ENCODE results near the gene MAVS. TPM values are rescaled to one million over a fixed set of nuclear protein-coding genes. Genes with fewer than 3 reads are reported as not detected.
A peak's percentile ranks its signal among the peaks of the same experiment; 100 is the strongest.

MAVS gene
- total and polyA plus RNA-seq, 4 donors: 13.2 to 39.6 (median 20.9) TPM

DNA sequence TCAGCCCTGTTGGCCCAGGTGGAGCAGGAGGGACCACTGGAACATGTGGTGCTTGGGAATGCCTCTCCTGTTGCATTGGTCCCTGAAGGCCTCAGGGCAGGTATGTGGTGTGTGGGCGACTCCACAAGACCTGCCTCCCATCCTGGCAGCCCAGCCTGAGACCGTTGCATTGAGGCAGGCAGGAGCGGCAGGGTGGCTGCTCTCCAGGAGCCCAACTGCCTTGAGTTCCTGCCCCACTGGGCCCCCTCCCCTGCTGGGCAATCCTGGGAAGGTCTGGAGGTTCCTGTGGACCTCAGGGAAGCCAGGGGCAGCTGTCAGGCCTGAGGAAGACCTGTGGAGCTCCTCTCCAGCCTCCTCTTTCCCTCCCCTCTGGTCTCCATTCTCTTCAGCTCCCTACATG, 19.8 kb downstream of the MAVS start:
- peaks cover 22 to 61% (median 44%) of the 10 kb centered on the region in 4 donors for H3K36me3 ChIP-seq (ENCODE audit: control insufficient read depth in 4 of 4, insufficient read depth in 4 of 4, low read length in 4 of 4)
- H3K9ac ChIP-seq (ENCODE audit: insufficient read depth in 1 of 2, low read length in 2 of 2): no peak overlapping the region
- no peak overlapping the region for H3K27ac ChIP-seq (ENCODE audit: low read depth in 1 of 2, low read length in 1 of 2)
- TF ChIP-seq, protein P1, sequence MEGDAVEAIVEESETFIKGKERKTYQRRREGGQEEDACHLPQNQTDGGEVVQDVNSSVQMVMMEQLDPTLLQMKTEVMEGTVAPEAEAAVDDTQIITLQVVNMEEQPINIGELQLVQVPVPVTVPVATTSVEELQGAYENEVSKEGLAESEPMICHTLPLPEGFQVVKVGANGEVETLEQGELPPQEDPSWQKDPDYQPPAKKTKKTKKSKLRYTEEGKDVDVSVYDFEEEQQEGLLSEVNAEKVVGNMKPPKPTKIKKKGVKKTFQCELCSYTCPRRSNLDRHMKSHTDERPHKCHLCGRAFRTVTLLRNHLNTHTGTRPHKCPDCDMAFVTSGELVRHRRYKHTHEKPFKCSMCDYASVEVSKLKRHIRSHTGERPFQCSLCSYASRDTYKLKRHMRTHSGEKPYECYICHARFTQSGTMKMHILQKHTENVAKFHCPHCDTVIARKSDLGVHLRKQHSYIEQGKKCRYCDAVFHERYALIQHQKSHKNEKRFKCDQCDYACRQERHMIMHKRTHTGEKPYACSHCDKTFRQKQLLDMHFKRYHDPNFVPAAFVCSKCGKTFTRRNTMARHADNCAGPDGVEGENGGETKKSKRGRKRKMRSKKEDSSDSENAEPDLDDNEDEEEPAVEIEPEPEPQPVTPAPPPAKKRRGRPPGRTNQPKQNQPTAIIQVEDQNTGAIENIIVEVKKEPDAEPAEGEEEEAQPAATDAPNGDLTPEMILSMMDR (IDR thresholded peaks at IDR 0.05; ENCODE audit: control extremely low read depth, extremely low read depth): no peak
- DNase-seq (no peak), ATAC-seq (ENCODE audit: insufficient read depth, low FRiP score) (no peak)
- WGBS, 2 donors: 84% methylated on average over 3 of the region's 3 CpGs
- peaks cover 0 to 4% (median 0%) of the 10 kb centered on the region in 5 donors for H3K4me1 ChIP-seq (ENCODE audit: control insufficient read depth in 5 of 5, insufficient read depth in 5 of 5, low read length in 5 of 5)
- no peaks in the 10 kb centered on the region for H3K27me3 ChIP-seq (ENCODE audit: control insufficient read depth in 3 of 3, insufficient read depth in 3 of 3, low read length in 2 of 3)
- H3K9me3 ChIP-seq (ENCODE audit: control insufficient read depth in 4 of 4, insufficient read depth in 3 of 4, low read length in 3 of 4): no peaks in the 10 kb centered on the region
- no peak overlapping the region for H3K4me3 ChIP-seq

DNA sequence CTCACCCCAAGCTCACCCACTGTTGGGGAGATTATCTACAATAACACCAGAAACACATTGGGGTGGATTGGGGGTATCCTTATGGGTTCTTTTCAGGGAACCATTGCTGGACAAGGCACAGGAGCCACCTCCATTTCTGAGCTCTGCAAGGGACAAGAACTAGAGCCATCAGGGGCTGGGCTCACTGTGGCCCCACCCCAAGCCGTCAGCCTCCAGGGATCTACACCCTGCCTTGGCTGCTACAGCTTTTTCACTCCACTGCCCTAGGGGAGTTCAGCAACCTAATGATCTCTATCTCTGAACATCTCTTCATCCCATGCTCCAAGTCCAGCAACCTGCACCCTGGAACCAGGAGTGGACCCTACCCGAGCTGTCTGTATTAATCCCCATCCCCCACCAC, 21.2 kb downstream of the MAVS start:
- WGBS, 2 donors: 72 to 81% methylated on average over 2 of the region's 2 CpGs
- H3K27me3 ChIP-seq (ENCODE audit: control insufficient read depth in 3 of 3, insufficient read depth in 3 of 3, low read length in 2 of 3): no peaks in the 10 kb centered on the region
- peaks cover 17 to 57% (median 33%) of the 10 kb centered on the region in 4 donors for H3K36me3 ChIP-seq (ENCODE audit: control insufficient read depth in 4 of 4, insufficient read depth in 4 of 4, low read length in 4 of 4)
- no peak overlapping the region for H3K27ac ChIP-seq (ENCODE audit: low read depth in 1 of 2, low read length in 1 of 2)
- DNase-seq: no peak
- no peak for ATAC-seq (ENCODE audit: insufficient read depth, low FRiP score)
- no peaks in the 10 kb centered on the region for H3K9me3 ChIP-seq (ENCODE audit: control insufficient read depth in 4 of 4, insufficient read depth in 3 of 4, low read length in 3 of 4)
- TF ChIP-seq, protein P1 (IDR thresholded peaks at IDR 0.05; ENCODE audit: control extremely low read depth, extremely low read depth): no peak
- H3K4me3 ChIP-seq: no peak overlapping the region
- H3K4me1 ChIP-seq (ENCODE audit: control insufficient read depth in 5 of 5, insufficient read depth in 5 of 5, low read length in 5 of 5): peaks cover 0 to 4% (median 0%) of the 10 kb centered on the region in 5 donors
- H3K9ac ChIP-seq (ENCODE audit: insufficient read depth in 1 of 2, low read length in 2 of 2): no peak overlapping the region

DNA sequence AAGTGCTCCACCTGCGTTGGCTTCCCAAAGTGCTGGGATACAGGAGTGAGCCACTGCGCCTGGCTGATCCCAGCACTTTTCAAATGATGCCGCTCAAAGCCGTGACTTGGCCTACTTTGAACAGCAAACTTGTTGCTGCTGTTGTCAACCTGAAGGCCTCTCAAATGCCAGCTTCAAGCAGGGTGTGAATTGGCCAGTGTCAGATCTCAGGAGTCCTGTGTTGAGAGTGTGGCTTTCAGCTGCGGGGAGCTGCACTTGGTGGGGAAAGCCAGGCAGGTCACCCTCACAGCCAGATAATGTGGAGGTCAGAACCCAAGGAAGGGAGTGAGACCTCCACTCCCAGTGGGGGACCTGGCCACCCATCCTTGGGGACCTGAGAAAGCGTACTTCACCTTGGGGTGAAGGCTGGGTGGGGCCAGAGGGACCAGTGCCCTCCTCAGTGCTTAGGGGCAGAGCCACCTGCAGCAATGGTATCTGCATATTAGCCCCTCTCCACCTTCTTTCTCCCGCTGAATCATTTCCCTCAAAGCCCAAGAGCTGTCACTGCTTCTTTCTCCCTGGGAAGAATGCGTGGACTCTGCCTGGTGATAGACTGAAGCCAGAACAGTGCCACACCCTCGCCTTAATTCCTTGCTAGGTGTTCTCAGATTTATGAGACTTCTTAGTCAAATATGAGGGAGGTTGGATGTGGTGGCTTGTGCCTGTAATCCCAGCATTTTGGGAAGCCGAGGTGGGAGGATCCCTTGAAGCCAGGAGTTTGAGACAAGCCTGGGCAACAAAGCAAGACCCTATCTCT, 23.4 kb downstream of the MAVS start:
- H3K4me3 ChIP-seq: no peak overlapping the region
- H3K9me3 ChIP-seq (ENCODE audit: control insufficient read depth in 4 of 4, insufficient read depth in 3 of 4, low read length in 3 of 4): no peaks in the 10 kb centered on the region
- ATAC-seq (ENCODE audit: insufficient read depth, low FRiP score) (no peak), DNase-seq (no peak)
- H3K27me3 ChIP-seq (ENCODE audit: control insufficient read depth in 3 of 3, insufficient read depth in 3 of 3, low read length in 2 of 3): no peaks in the 10 kb centered on the region
- H3K9ac ChIP-seq (ENCODE audit: insufficient read depth in 1 of 2, low read length in 2 of 2): no peak overlapping the region
- H3K36me3 ChIP-seq (ENCODE audit: control insufficient read depth in 4 of 4, insufficient read depth in 4 of 4, low read length in 4 of 4): peaks cover 15 to 44% (median 27%) of the 10 kb centered on the region in 4 donors
- 93 to 98% methylated on average over 10 of the region's 10 CpGs for WGBS, 2 donors
- peak overlapping the region in 1 of 2 donors; percentile 1 for H3K27ac ChIP-seq (ENCODE audit: low read depth in 1 of 2, low read length in 1 of 2)
- TF ChIP-seq, protein P1 (IDR thresholded peaks at IDR 0.05; ENCODE audit: control extremely low read depth, extremely low read depth): no peak
- peaks cover 0 to 4% (median 0%) of the 10 kb centered on the region in 5 donors for H3K4me1 ChIP-seq (ENCODE audit: control insufficient read depth in 5 of 5, insufficient read depth in 5 of 5, low read length in 5 of 5)
